ENCODE results near the gene SNAPC2.
"Not testable (repeated sequence)": the region's sequence is repeated elsewhere in the genome, so short reads cannot be mapped to it uniquely, and the experiment has no call there.

Gene SNAPC2

GRCh38 chr19:7887408-7888144, 32.6 kb upstream of the SNAPC2 start:
- no peaks in the 10 kb centered on the region for H3K9me3 ChIP-seq (replicated peaks; ENCODE audit: insufficient read depth, low read length)
- H3K79me2 ChIP-seq (ENCODE audit: low read length): no peaks in the 10 kb centered on the region
- no peak overlapping the region for H3K9ac ChIP-seq (ENCODE audit: low read length)
- H3K4me2 ChIP-seq (ENCODE audit: low read depth, low read length): no peak overlapping the region
- H3K27me3 ChIP-seq (replicated peaks; ENCODE audit: insufficient read depth, low read length): peaks cover 69% of the 10 kb centered on the region
- no peak for DNase-seq
- no peaks in the 10 kb centered on the region for H3K9me2 ChIP-seq (replicated peaks; ENCODE audit: insufficient read depth, low read length)
- H3K4me3 ChIP-seq (ENCODE audit: low read length): no peak overlapping the region
- H3K36me3 ChIP-seq (replicated peaks; ENCODE audit: insufficient read depth, low read length): no peaks in the 10 kb centered on the region
- no peak for TF ChIP-seq CTCF (IDR thresholded peaks at IDR 0.05; ENCODE audit: low read length)
- TF ChIP-seq EZH2phosphoT487 (IDR thresholded peaks at IDR 0.05; ENCODE audit: low read length): no peak
- TF ChIP-seq EZH2 (optimal IDR thresholded peaks at IDR 0.05; ENCODE audit: low read depth, low read length): no peak
- H4K20me1 ChIP-seq (ENCODE audit: insufficient read depth, low read length): no peaks in the 10 kb centered on the region
- no peaks in the 10 kb centered on the region for H3K4me1 ChIP-seq (ENCODE audit: low read length)
- no peak overlapping the region for H2AFZ ChIP-seq (ENCODE audit: low read length)
- H3F3A ChIP-seq (ENCODE audit: insufficient read depth, low read length): no peaks in the 10 kb centered on the region
- no peak overlapping the region for H3K27ac ChIP-seq (ENCODE audit: low read length)

- no peak for TF ChIP-seq EZH2phosphoT487 (IDR thresholded peaks at IDR 0.05; ENCODE audit: low read length)
- TF ChIP-seq EZH2 (optimal IDR thresholded peaks at IDR 0.05; ENCODE audit: low read depth, low read length): no peak
- TF ChIP-seq CTCF (IDR thresholded peaks at IDR 0.05; ENCODE audit: low read length): no peak
- Histone ChIP-seq H3K9me3 (replicated peaks; ENCODE audit: insufficient read depth, low read length) (no peaks in the 10 kb centered on the region), H3K9ac (ENCODE audit: low read length) (no peak within 1 kb of the TSS), H3K4me1 (ENCODE audit: low read length) (no peaks in the 10 kb centered on the region), H3K4me2 (ENCODE audit: low read depth, low read length) (no peak within 1 kb of the TSS), H2AFZ (ENCODE audit: low read length) (no peak within 1 kb of the TSS), H3K9me2 (replicated peaks; ENCODE audit: insufficient read depth, low read length) (no peaks in the 10 kb centered on the region), H3K27ac (ENCODE audit: low read length) (no peak within 1 kb of the TSS), H3K27me3 (replicated peaks; ENCODE audit: insufficient read depth, low read length) (peaks cover 75% of the 10 kb centered on the region), H3K4me3 (ENCODE audit: low read length) (no peak within 1 kb of the TSS), H4K20me1 (ENCODE audit: insufficient read depth, low read length) (no peaks in the 10 kb centered on the region), H3K36me3 (replicated peaks; ENCODE audit: insufficient read depth, low read length) (no peaks in the 10 kb centered on the region), H3K79me2 (ENCODE audit: low read length) (no peaks in the 10 kb centered on the region), H3F3A (ENCODE audit: insufficient read depth, low read length) (no peaks in the 10 kb centered on the region)
- DNase-seq: no peak
Measured at GRCh38 chr19:7888145-7888825, 31.9 kb upstream of the SNAPC2 start, which contains the start of gene LRRC8E. LRRC8E (plus strand) TSS chr19:7888510; CDS start chr19:7895604, 7,094 bp downstream.

GRCh38 chr19:7888826-7889217, 31.3 kb upstream of the SNAPC2 start:
- H3K27ac ChIP-seq (ENCODE audit: low read length): no peak overlapping the region
- no peaks in the 10 kb centered on the region for H3F3A ChIP-seq (ENCODE audit: insufficient read depth, low read length)
- DNase-seq: no peak
- no peaks in the 10 kb centered on the region for H3K36me3 ChIP-seq (replicated peaks; ENCODE audit: insufficient read depth, low read length)
- H3K9me2 ChIP-seq (replicated peaks; ENCODE audit: insufficient read depth, low read length): no peaks in the 10 kb centered on the region
- no peak overlapping the region for H3K4me3 ChIP-seq (ENCODE audit: low read length)
- H3K9me3 ChIP-seq (replicated peaks; ENCODE audit: insufficient read depth, low read length): no peaks in the 10 kb centered on the region
- no peaks in the 10 kb centered on the region for H3K79me2 ChIP-seq (ENCODE audit: low read length)
- no peak for TF ChIP-seq EZH2 (optimal IDR thresholded peaks at IDR 0.05; ENCODE audit: low read depth, low read length)
- no peak for TF ChIP-seq CTCF (IDR thresholded peaks at IDR 0.05; ENCODE audit: low read length)
- no peak for TF ChIP-seq EZH2phosphoT487 (IDR thresholded peaks at IDR 0.05; ENCODE audit: low read length)
- H3K27me3 ChIP-seq (replicated peaks; ENCODE audit: insufficient read depth, low read length): peaks cover 79% of the 10 kb centered on the region
- H3K4me2 ChIP-seq (ENCODE audit: low read depth, low read length): no peak overlapping the region
- no peak overlapping the region for H2AFZ ChIP-seq (ENCODE audit: low read length)
- no peaks in the 10 kb centered on the region for H3K4me1 ChIP-seq (ENCODE audit: low read length)
- H4K20me1 ChIP-seq (ENCODE audit: insufficient read depth, low read length): no peaks in the 10 kb centered on the region
- H3K9ac ChIP-seq (ENCODE audit: low read length): no peak overlapping the region

GRCh38 chr19:7893362-7894101, 26.6 kb upstream of the SNAPC2 start:
- H3F3A ChIP-seq (ENCODE audit: insufficient read depth, low read length); H4K20me1 ChIP-seq (ENCODE audit: insufficient read depth, low read length); H3K79me2 ChIP-seq (ENCODE audit: low read length); DNase-seq; H3K9me2 ChIP-seq (replicated peaks; ENCODE audit: insufficient read depth, low read length); H3K4me1 ChIP-seq (ENCODE audit: low read length); H3K4me2 ChIP-seq (ENCODE audit: low read depth, low read length); H3K27ac ChIP-seq (ENCODE audit: low read length); H3K9me3 ChIP-seq (replicated peaks; ENCODE audit: insufficient read depth, low read length); H2AFZ ChIP-seq (ENCODE audit: low read length); H3K4me3 ChIP-seq (ENCODE audit: low read length); H3K9ac ChIP-seq (ENCODE audit: low read length); H3K36me3 ChIP-seq (replicated peaks; ENCODE audit: insufficient read depth, low read length): not testable (repeated sequence)
- H3K27me3 ChIP-seq (replicated peaks; ENCODE audit: insufficient read depth, low read length): peaks cover 72% of the 10 kb centered on the region
